ENCODE data around the gene PTPRB. TPM values are rescaled to one million over a fixed set of nuclear protein-coding genes. Genes with fewer than 3 reads are reported as not detected.

The PTPRB gene
- total RNA-seq, 1 experiment from 2014 or later, result 0.17 TPM

GRCh38 chr12:70466753-70467152 lies 170.5 kb downstream of the PTPRB start:
- ATAC-seq, result no peak
- BruUV-seq (replicated peaks), result no TSS peak
- ChIA-PET CTCF (no interaction called here), POLR2A (no interaction called here), RAD21 (ENCODE audit: low non-redundant PET in 1 of 2, low total read pairs in 2 of 2, uncharacterized antibody in 2 of 2, unreplicated experiment in 2 of 2) (no interaction called here)
- Histone ChIP-seq H4K20me1 (ENCODE audit: insufficient read depth) (no peaks in the 10 kb centered on the region), H3K4me1 (ENCODE audit: control insufficient read depth in 1 of 2, insufficient read depth in 2 of 2, low read length in 2 of 2) (peaks cover 0 to 14% of the 10 kb centered on the region in 2 experiments; a peak in 3 of 4 replicates), H3K9me3 (ENCODE audit: control insufficient read depth in 1 of 2, insufficient read depth in 1 of 2, low read depth in 1 of 2, low read length in 2 of 2) (peaks cover 10 to 11% of the 10 kb centered on the region in 2 experiments; a peak in 3 of 4 replicates), H3K27me3 (ENCODE audit: insufficient read depth, low read length) (no peaks in the 10 kb centered on the region), H3K27ac (ENCODE audit: low read depth, low read length) (no peak overlapping the region), H2AFZ (ENCODE audit: low read depth, low read length, poor library complexity, severe bottlenecking) (no peak overlapping the region), H3K36me3 (ENCODE audit: control insufficient read depth in 1 of 2, insufficient read depth in 2 of 2, low read length in 2 of 2) (no peaks in the 10 kb centered on the region), H3K79me2 (ENCODE audit: insufficient read depth, low read length) (peaks cover 36% of the 10 kb centered on the region), H3K9me2 (ENCODE audit: insufficient read depth) (no peaks in the 10 kb centered on the region), H3K4me3 (replicated peaks in 1 of 2; ENCODE audit: low read depth in 1 of 2, low read length in 2 of 2) (no peak overlapping the region), H3K9ac (ENCODE audit: low read length) (no peak overlapping the region), H3K4me2 (ENCODE audit: low read length) (no peak overlapping the region)
- intact Hi-C loops (cut with micrococcal nuclease), result no loop called here
- no peak for TF ChIP-seq FOSL1 (IDR thresholded peaks at IDR 0.05; ENCODE audit: low read depth)
- TF ChIP-seq JUND (IDR thresholded peaks at IDR 0.05), result no peak
- no peak for TF ChIP-seq SP1 (IDR thresholded peaks at IDR 0.05; ENCODE audit: low read depth)
- no peak for TF ChIP-seq CEBPB (IDR thresholded peaks at IDR 0.05; ENCODE audit: low read depth)
- no peak for TF ChIP-seq ZNF274 (IDR thresholded peaks at IDR 0.05; ENCODE audit: low read depth, low read length)
- TF ChIP-seq POLR2AphosphoS5 (IDR thresholded peaks at IDR 0.05; ENCODE audit: low read depth, low read length), result no peak
- TF ChIP-seq EZH2phosphoT487 (IDR thresholded peaks at IDR 0.05; ENCODE audit: borderline replicate concordance), result no peak
- TF ChIP-seq CBX3 (IDR thresholded peaks at IDR 0.05; ENCODE audit: low read depth), result no peak
- TF ChIP-seq TCF7L2 (IDR thresholded peaks at IDR 0.05; ENCODE audit: borderline replicate concordance, extremely low read depth, insufficient read depth, insufficient read length), result no peak
- no peak for TF ChIP-seq ELF1 (IDR thresholded peaks at IDR 0.05; ENCODE audit: borderline replicate concordance, low read depth)
- no peak for TF ChIP-seq YY1 (IDR thresholded peaks at IDR 0.05; ENCODE audit: extremely low read depth, insufficient replicate concordance, low read depth, low read length)
- TF ChIP-seq ZFX (IDR thresholded peaks at IDR 0.05), result no peak
- no peak for TF ChIP-seq SIN3A (IDR thresholded peaks at IDR 0.05; ENCODE audit: low read depth)
- TF ChIP-seq SRF (IDR thresholded peaks at IDR 0.05; ENCODE audit: low read depth), result no peak
- no peak for TF ChIP-seq MAX (IDR thresholded peaks at IDR 0.05)
- TF ChIP-seq EGR1 (IDR thresholded peaks at IDR 0.05; ENCODE audit: low read depth), result no peak
- no peak for TF ChIP-seq CTCF (IDR thresholded peaks at IDR 0.05 in 2 of 3, conservative IDR thresholded peaks at IDR 0.05 in 1 of 3; ENCODE audit: borderline replicate concordance in 1 of 3, insufficient read depth in 1 of 3, low read depth in 2 of 3, low read length in 2 of 3)
- TF ChIP-seq RAD21 (IDR thresholded peaks at IDR 0.05; ENCODE audit: low read depth), result no peak
- no peak for TF ChIP-seq POLR2A (IDR thresholded peaks at IDR 0.05; ENCODE audit: borderline replicate concordance, extremely low read depth, insufficient read depth, insufficient read length)
- TF ChIP-seq ZBTB33 (IDR thresholded peaks at IDR 0.05; ENCODE audit: extremely low read depth, insufficient replicate concordance, low read length), result no peak
- DNase-seq (ENCODE audit: low read depth, low spot score), result no peak
